ENCODE results near the gene G6PC3. TPM values are rescaled to one million over a fixed set of nuclear protein-coding genes. Genes with fewer than 3 reads are reported as not detected.

The G6PC3 gene, protein sequence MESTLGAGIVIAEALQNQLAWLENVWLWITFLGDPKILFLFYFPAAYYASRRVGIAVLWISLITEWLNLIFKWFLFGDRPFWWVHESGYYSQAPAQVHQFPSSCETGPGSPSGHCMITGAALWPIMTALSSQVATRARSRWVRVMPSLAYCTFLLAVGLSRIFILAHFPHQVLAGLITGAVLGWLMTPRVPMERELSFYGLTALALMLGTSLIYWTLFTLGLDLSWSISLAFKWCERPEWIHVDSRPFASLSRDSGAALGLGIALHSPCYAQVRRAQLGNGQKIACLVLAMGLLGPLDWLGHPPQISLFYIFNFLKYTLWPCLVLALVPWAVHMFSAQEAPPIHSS
- 22.0 and 27.1 TPM in 2 replicates for total RNA-seq

DNA sequence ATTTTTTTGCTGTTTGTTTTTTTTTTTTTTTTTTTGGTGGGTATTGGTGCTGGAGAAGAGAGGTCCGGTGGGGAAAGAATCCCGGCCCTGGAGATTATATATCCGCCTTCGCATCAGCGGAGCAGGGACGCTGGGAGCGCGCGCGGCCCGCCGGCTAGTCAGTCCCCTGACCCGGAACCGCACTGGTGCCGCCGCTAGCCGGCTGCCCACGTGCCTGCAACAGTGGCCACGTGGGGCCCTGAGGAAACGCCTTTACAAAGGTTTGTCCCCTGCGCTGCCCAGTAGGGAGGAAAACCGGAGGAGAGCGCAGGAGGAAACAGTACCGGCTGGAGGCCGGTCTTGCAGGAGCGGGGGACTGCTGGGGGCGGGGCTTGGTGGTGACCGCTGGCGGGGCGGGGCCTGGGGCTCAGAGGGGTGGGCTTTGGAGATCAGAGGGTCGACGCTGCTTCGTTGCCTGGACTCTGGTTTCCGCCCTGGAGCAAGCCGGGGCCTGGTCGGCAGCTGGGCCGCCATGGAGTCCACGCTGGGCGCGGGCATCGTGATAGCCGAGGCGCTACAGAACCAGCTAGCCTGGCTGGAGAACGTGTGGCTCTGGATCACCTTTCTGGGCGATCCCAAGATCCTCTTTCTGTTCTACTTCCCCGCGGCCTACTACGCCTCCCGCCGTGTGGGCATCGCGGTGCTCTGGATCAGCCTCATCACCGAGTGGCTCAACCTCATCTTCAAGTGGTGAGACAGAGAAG lies at the start of gene G6PC3:
G6PC3 (plus strand) TSS at position 281 of the 743 bp plus-strand sequence; CDS start at position 512, 231 bp downstream.

DNA sequence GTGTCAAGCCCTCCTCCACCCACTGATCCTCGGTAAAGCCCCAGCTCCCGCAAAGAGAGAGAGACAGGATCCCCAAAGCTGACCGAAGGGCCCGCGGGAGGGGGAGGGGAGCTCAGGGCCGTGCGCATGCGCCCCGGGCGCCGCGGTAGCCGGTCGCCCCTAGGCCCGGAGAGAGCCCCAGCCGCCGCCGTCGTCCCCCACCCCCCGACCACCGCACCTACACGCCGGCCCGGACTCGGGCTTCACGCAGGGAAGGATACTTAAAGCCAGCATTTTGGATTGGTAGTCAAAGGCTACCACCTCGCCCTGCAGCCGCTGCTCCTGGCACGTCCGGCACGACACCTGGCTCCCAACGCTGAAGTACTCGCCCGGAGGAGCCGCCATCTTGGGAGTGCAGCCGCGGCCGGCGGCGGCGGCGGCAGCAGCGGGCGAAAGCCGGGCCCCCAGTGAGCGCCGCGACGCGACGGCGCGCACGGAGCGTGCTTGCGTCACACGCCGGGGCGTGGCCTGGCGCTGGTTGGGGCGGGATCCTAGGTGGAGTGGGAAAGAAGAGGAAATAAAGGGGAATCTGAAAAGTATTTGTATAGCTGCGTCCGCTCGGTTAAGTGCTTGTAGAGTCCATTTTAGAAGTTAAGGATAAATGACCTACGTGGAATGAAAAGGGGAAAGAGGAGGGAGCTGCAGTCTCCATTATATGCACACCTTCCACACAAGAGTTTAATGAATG lies 4.2 kb upstream of the G6PC3 start, which contains the start of gene LSM12:
LSM12 (minus strand) TSS at position 468 of the 727 bp plus-strand sequence; CDS start at position 384, 84 bp downstream.

DNA sequence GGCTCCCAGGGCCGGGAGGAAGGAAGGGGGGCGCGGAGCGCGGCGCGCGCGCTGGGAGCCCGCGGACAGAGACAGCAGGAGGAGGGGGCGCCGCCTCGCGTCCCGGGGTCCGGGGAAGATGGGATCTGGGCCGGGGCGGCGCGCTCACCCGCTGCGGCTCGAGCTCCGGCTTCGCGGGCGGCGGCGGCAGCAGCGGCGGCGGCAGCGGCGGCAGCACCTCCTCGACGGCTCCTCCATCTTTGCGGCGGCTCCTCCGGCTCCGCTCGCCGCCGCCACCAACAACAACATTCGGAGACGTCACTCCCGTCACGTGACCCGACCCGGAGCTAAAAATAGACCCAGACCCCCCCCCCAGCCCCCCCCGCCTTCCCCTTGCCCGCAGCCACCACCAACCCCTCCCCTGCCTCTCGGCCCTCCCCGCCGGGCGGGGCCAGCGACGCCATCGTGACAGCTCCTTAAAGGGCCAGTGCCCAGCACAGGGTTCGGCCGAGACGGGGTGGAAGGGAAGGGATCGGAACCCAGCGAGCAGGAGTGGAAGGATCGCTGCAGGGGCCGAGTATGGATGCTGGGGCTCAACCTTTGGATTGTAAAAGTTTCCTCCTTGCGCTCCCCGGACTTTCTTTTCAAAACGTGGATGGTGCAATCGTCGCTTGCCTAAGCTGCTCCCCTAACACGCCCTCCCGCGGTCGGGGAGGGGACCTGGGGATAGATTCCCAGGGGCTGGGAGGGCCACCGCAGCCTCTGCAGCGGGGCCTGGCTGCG lies 53.0 kb downstream of the G6PC3 start, which contains the start of gene HDAC5:
HDAC5 (minus strand) TSS at position 286 of the 762 bp plus-strand sequence. CDS start 6,126 bp downstream, outside the sequence.

Other genes with a start within 250 kb of the G6PC3 start
- 16.3 and 17.7 TPM in 2 replicates for gene MPP3, start 237.6 kb upstream of the G6PC3 start, total RNA-seq
- not detected in 2 replicates for gene CD300LG, start 223.6 kb upstream of the G6PC3 start, total RNA-seq
- 7.9 and 8.3 TPM in 2 replicates for gene MPP2, start 163.2 kb upstream of the G6PC3 start, total RNA-seq
- gene PPY, start 128.3 kb upstream of the G6PC3 start, total RNA-seq: not detected in 2 replicates
- gene PYY, start 116.8 kb upstream of the G6PC3 start, total RNA-seq: 0.09 TPM in 1 of 2 replicates, not detected in the other
- 1.5 and 6.1 TPM in 2 replicates for gene NAGS, start 66.1 kb upstream of the G6PC3 start, total RNA-seq
- gene TMEM101, start 55.8 kb upstream of the G6PC3 start, total RNA-seq: 43.0 and 80.5 TPM in 2 replicates
- gene LSM12, start 4.1 kb upstream of the G6PC3 start, total RNA-seq: 26.1 and 44.3 TPM in 2 replicates
- 27.3 and 48.3 TPM in 2 replicates for gene HDAC5, start 52.9 kb downstream of the G6PC3 start, total RNA-seq
- under 0.01 and 1.4 TPM in 2 replicates for gene HROB, start 71.2 kb downstream of the G6PC3 start, total RNA-seq
- 0.09 TPM in 1 of 2 replicates, not detected in the other for gene ASB16, start 100.0 kb downstream of the G6PC3 start, total RNA-seq
- gene TMUB2, start 116.2 kb downstream of the G6PC3 start, total RNA-seq: 24.5 and 26.4 TPM in 2 replicates
- 37.7 and 49.5 TPM in 2 replicates for gene ATXN7L3, start 129.1 kb downstream of the G6PC3 start, total RNA-seq
- 34.1 and 41.9 TPM in 2 replicates for gene UBTF, start 148.9 kb downstream of the G6PC3 start, total RNA-seq
- gene SLC4A1, start 197.4 kb downstream of the G6PC3 start, total RNA-seq: not detected in 2 replicates
- gene RUNDC3A, start 237.9 kb downstream of the G6PC3 start, total RNA-seq: 0.09 and 0.59 TPM in 2 replicates

All from smooth muscle cell of the umbilical artery (primary cell).